ENCODE data around the gene FTMT. TPM values are rescaled to one million over a fixed set of nuclear protein-coding genes. Genes with fewer than 3 reads are reported as not detected.

The FTMT gene
- total and polyA plus RNA-seq, 2 experiments from 2014 or later = not detected

- in situ Hi-C loops (cut with MboI) = no loop called here
- TF ChIP-seq EZH2phosphoT487 (IDR thresholded peaks at IDR 0.05; ENCODE audit: insufficient read depth, low read depth) = no peak
- TF ChIP-seq EZH2 (IDR thresholded peaks at IDR 0.05; ENCODE audit: insufficient read depth, poor library complexity, severe bottlenecking) = no peak
- Histone ChIP-seq H2AFZ (no peak overlapping the region), H3K4me3 (no peak overlapping the region), H3K79me2 (ENCODE audit: insufficient read depth) (no peaks in the 10 kb centered on the region), H3K27me3 (replicated peaks; ENCODE audit: insufficient read depth) (no peaks in the 10 kb centered on the region), H3K9me3 (ENCODE audit: low read depth) (no peaks in the 10 kb centered on the region), H3F3A (ENCODE audit: insufficient read depth) (no peaks in the 10 kb centered on the region), H3K4me2 (ENCODE audit: unreplicated experiment) (no peak overlapping the region), H3K36me3 (ENCODE audit: low read depth) (no peaks in the 10 kb centered on the region), H3K4me1 (ENCODE audit: insufficient read depth) (no peaks in the 10 kb centered on the region), H3K9me2 (ENCODE audit: insufficient read depth) (no peaks in the 10 kb centered on the region), H3K27ac (no peak overlapping the region), H3K9ac (no peak overlapping the region), H4K20me1 (ENCODE audit: insufficient read depth) (no peaks in the 10 kb centered on the region)
- 7 to 14% methylated on average over 2 of the region's 2 CpGs for WGBS, 2 experiments (ENCODE audit: low coverage in 1 of 2, low lambda C conversion rate in 2 of 2, missing lambda C conversion rate in 2 of 2)
- no peak for DNase-seq
Measured at GRCh38 chr5:121853850-121854249, 2.2 kb downstream of the FTMT start.

- 13 to 14% methylated on average over 3 of the region's 3 CpGs for WGBS, 2 experiments (ENCODE audit: low coverage in 1 of 2, low lambda C conversion rate in 2 of 2, missing lambda C conversion rate in 2 of 2)
Measured at GRCh38 chr5:121862801-121863200, 11.1 kb downstream of the FTMT start.

GRCh38 chr5:121863753-121864285 lies 12.1 kb downstream of the FTMT start:
- Histone ChIP-seq H3K9me3 (ENCODE audit: low read depth) (no peaks in the 10 kb centered on the region), H3K36me3 (ENCODE audit: low read depth) (no peaks in the 10 kb centered on the region), H3F3A (ENCODE audit: insufficient read depth) (no peaks in the 10 kb centered on the region), H3K4me3 (no peak overlapping the region), H4K20me1 (ENCODE audit: insufficient read depth) (no peaks in the 10 kb centered on the region), H3K4me1 (ENCODE audit: insufficient read depth) (no peaks in the 10 kb centered on the region), H2AFZ (no peak overlapping the region), H3K4me2 (ENCODE audit: unreplicated experiment) (no peak overlapping the region), H3K9ac (no peak overlapping the region), H3K27me3 (replicated peaks; ENCODE audit: insufficient read depth) (0 out of 2 replicates have a peak, but pooled peaks cover 4% of the 10 kb centered on the region), H3K79me2 (ENCODE audit: insufficient read depth) (no peaks in the 10 kb centered on the region), H3K9me2 (ENCODE audit: insufficient read depth) (no peaks in the 10 kb centered on the region), H3K27ac (no peak overlapping the region)
- in situ Hi-C loops (cut with MboI) = no loop called here
- WGBS, 2 experiments (ENCODE audit: low coverage in 1 of 2, low lambda C conversion rate in 2 of 2, missing lambda C conversion rate in 2 of 2) = 16 to 27% methylated on average over 2 of the region's 2 CpGs
- TF ChIP-seq EZH2phosphoT487 (IDR thresholded peaks at IDR 0.05; ENCODE audit: insufficient read depth, low read depth) (no peak), EZH2 (IDR thresholded peaks at IDR 0.05; ENCODE audit: insufficient read depth, poor library complexity, severe bottlenecking) (no peak)
- DNase-seq = no peak

More at GRCh38 chr5:121862801-121863200, 11.1 kb downstream of the FTMT start:
- in situ Hi-C loops (cut with MboI) = no loop called here
- H3K4me3 ChIP-seq = no peak overlapping the region
- no peaks in the 10 kb centered on the region for H3F3A ChIP-seq (ENCODE audit: insufficient read depth)
- no peaks in the 10 kb centered on the region for H4K20me1 ChIP-seq (ENCODE audit: insufficient read depth)
- no peaks in the 10 kb centered on the region for H3K79me2 ChIP-seq (ENCODE audit: insufficient read depth)
- no peaks in the 10 kb centered on the region for H3K9me2 ChIP-seq (ENCODE audit: insufficient read depth)
- TF ChIP-seq EZH2phosphoT487 (IDR thresholded peaks at IDR 0.05; ENCODE audit: insufficient read depth, low read depth) = no peak
- no peak for DNase-seq
- no peaks in the 10 kb centered on the region for H3K36me3 ChIP-seq (ENCODE audit: low read depth)
- no peak overlapping the region for H2AFZ ChIP-seq
- H3K9me3 ChIP-seq (ENCODE audit: low read depth) = no peaks in the 10 kb centered on the region
- no peak overlapping the region for H3K27ac ChIP-seq
- no peaks in the 10 kb centered on the region for H3K4me1 ChIP-seq (ENCODE audit: insufficient read depth)
- H3K27me3 ChIP-seq (replicated peaks; ENCODE audit: insufficient read depth) = 0 out of 2 replicates have a peak, but pooled peaks cover 4% of the 10 kb centered on the region
- no peak overlapping the region for H3K9ac ChIP-seq
- H3K4me2 ChIP-seq (ENCODE audit: unreplicated experiment) = no peak overlapping the region

GRCh38 chr5:121867403-121867802 lies 15.7 kb downstream of the FTMT start:
- peak; percentile 4 for DNase-seq
- no peak overlapping the region for H3K9ac ChIP-seq
- no peak overlapping the region for H3K4me2 ChIP-seq (ENCODE audit: unreplicated experiment)
- H3K79me2 ChIP-seq (ENCODE audit: insufficient read depth) = no peaks in the 10 kb centered on the region
- no peaks in the 10 kb centered on the region for H3K36me3 ChIP-seq (ENCODE audit: low read depth)
- H3K9me2 ChIP-seq (ENCODE audit: insufficient read depth) = no peaks in the 10 kb centered on the region
- in situ Hi-C loops (cut with MboI) = no loop called here
- H3K27ac ChIP-seq = no peak overlapping the region
- no peak overlapping the region for H2AFZ ChIP-seq
- WGBS, 2 experiments (ENCODE audit: low coverage in 1 of 2, low lambda C conversion rate in 2 of 2, missing lambda C conversion rate in 2 of 2) = 19 to 25% methylated on average over 3 of the region's 3 CpGs
- TF ChIP-seq EZH2phosphoT487 (IDR thresholded peaks at IDR 0.05; ENCODE audit: insufficient read depth, low read depth) (no peak), EZH2 (IDR thresholded peaks at IDR 0.05; ENCODE audit: insufficient read depth, poor library complexity, severe bottlenecking) (no peak)
- no peaks in the 10 kb centered on the region for H3F3A ChIP-seq (ENCODE audit: insufficient read depth)
- no peak overlapping the region for H3K4me3 ChIP-seq
- H3K4me1 ChIP-seq (ENCODE audit: insufficient read depth) = no peaks in the 10 kb centered on the region
- H4K20me1 ChIP-seq (ENCODE audit: insufficient read depth) = no peaks in the 10 kb centered on the region
- H3K9me3 ChIP-seq (ENCODE audit: low read depth) = no peaks in the 10 kb centered on the region
- no peaks in the 10 kb centered on the region for H3K27me3 ChIP-seq (replicated peaks; ENCODE audit: insufficient read depth)

GRCh38 chr5:121870489-121870888 lies 18.8 kb downstream of the FTMT start:
- no peaks in the 10 kb centered on the region for H3K79me2 ChIP-seq (ENCODE audit: insufficient read depth)
- TF ChIP-seq EZH2 (IDR thresholded peaks at IDR 0.05; ENCODE audit: insufficient read depth, poor library complexity, severe bottlenecking) = no peak
- TF ChIP-seq EZH2phosphoT487 (IDR thresholded peaks at IDR 0.05; ENCODE audit: insufficient read depth, low read depth) = no peak
- no peaks in the 10 kb centered on the region for H4K20me1 ChIP-seq (ENCODE audit: insufficient read depth)
- H3K9ac ChIP-seq = no peak overlapping the region
- H3K4me1 ChIP-seq (ENCODE audit: insufficient read depth) = no peaks in the 10 kb centered on the region
- H3K36me3 ChIP-seq (ENCODE audit: low read depth) = no peaks in the 10 kb centered on the region
- no peak overlapping the region for H3K4me2 ChIP-seq (ENCODE audit: unreplicated experiment)
- H3K9me3 ChIP-seq (ENCODE audit: low read depth) = no peaks in the 10 kb centered on the region
- in situ Hi-C loops (cut with MboI) = no loop called here
- no peak overlapping the region for H3K4me3 ChIP-seq
- 52 to 53% methylated on average over 2 of the region's 2 CpGs for WGBS, 2 experiments (ENCODE audit: low coverage in 1 of 2, low lambda C conversion rate in 2 of 2, missing lambda C conversion rate in 2 of 2)
- no peaks in the 10 kb centered on the region for H3F3A ChIP-seq (ENCODE audit: insufficient read depth)
- H3K27ac ChIP-seq = no peak overlapping the region
- peak; percentile 2 for DNase-seq
- no peak overlapping the region for H2AFZ ChIP-seq
- no peaks in the 10 kb centered on the region for H3K9me2 ChIP-seq (ENCODE audit: insufficient read depth)
- H3K27me3 ChIP-seq (replicated peaks; ENCODE audit: insufficient read depth) = no peaks in the 10 kb centered on the region
